T-helper 17 cell (primary cell): ENCODE results near the gene FYB1. TPM values are rescaled to one million over a fixed set of nuclear protein-coding genes. Genes with fewer than 3 reads are reported as not detected.

Experiments
- ATAC-seq: fragments of 150-1000 bp; cut with Tn5 transposase; 2 replicates; pipeline ENCODE4 v1.10.0; 2021; ENCODE audit warnings: mild to moderate bottlenecking, moderate library complexity
- DNase-seq, 3 donors: peaks; one replicate each; pipeline versions ENCODE4 v3.0.0 to v3.0.0-alpha.2; 2020 to 2021
- H3K9me3 ChIP-seq: one replicate; pipeline ENCODE4 v1.7.0; 2013; ENCODE audit warnings: low read length, mild to moderate bottlenecking; ENCODE audit not compliant: control insufficient read depth, poor library complexity, severe bottlenecking
- H3K27ac Mint-ChIP-seq: one replicate; pipeline ENCODE4 v1.8.0; 2022; ENCODE audit warnings: mild to moderate bottlenecking, moderate library complexity, mixed read lengths
- H3K27me3 Mint-ChIP-seq: one replicate; pipeline ENCODE4 v1.8.0; 2022; ENCODE audit warnings: mixed read lengths
- H3K36me3 Mint-ChIP-seq: one replicate; pipeline ENCODE4 v1.8.0; 2022; ENCODE audit warnings: low read depth, mixed read lengths
- H3K4me1 Mint-ChIP-seq: one replicate; pipeline ENCODE4 v1.8.0; 2022; ENCODE audit warnings: mild to moderate bottlenecking, mixed read lengths
- H3K4me3 Mint-ChIP-seq: one replicate; pipeline ENCODE4 v1.8.0; 2022; ENCODE audit warnings: mild to moderate bottlenecking, moderate library complexity, mixed read lengths
- total RNA-seq, 4 donors: library from RNA in 2 of 4; stranded (reverse) in 2 of 4; gene quantifications; one replicate each; pipeline ENCODE4 v1.2.3 and lab custom pipeline; 2022 to 2026

Gene FYB1
- total RNA-seq, 2 donors from 2014 or later: 499 to 517 TPM

DNA sequence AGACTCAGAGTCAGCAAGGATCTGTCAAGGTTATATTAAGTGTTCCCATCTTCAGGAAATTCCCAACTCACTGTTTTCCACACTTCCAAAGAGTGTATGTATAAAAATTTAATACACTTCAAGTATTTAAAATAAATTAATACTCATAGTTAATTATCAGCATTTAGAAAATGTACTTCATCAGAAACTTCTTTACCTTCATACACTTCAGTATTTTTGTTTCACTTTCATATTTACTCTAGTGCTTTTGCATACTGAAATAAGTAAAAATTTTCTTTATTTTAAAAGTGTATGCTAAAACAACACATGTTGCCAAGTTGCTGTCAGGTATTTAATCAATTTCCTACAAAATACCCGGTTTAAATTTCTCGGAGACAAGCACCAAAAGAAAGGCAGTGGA, 161.6 kb downstream of the FYB1 start:
- Mint-ChIP-seq H3K27ac (peak overlapping the region; percentile 69), H3K4me1 (peaks cover 49% of the 10 kb centered on the region), H3K4me3 (no peak overlapping the region), H3K27me3 (no peaks in the 10 kb centered on the region), H3K36me3 (peaks cover 7% of the 10 kb centered on the region)
- H3K9me3 ChIP-seq: no peaks in the 10 kb centered on the region
- ATAC-seq: no peak
- DNase-seq: no peak

DNA sequence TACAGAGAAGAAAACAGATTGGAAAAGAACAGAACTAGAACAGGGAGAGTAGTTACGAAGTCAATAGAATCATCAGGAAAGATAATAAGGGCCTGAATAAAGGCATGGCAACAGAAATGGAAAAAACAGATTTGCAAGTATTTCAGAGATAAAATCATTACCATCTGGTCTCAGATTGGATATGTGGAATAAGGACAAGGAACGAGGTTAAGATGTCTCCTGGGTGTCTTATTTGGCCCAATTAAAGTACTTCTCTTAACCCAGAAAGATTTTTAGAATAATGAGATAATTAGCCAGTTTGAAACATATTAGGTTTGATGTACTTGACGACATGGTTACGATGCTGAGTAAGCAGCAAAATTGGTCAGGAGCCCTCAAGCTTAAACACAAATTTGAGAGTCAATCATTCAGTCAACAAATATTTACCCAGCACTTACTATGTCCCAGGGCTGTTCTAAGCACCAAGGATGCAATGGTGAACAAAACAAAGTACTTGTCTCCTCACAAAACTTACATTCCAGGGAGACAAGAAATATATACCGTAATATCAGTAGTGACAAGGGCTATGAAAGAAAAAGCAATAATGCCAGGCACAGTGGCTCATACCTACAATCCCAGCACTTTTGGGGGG, 163.5 kb downstream of the FYB1 start:
- Mint-ChIP-seq H3K27ac (peak overlapping the region; percentile 60), H3K4me1 (peaks cover 50% of the 10 kb centered on the region), H3K36me3 (peaks cover 7% of the 10 kb centered on the region), H3K27me3 (no peaks in the 10 kb centered on the region), H3K4me3 (peak overlapping the region; percentile 45)
- DNase-seq (no peak), ATAC-seq (no peak)
- H3K9me3 ChIP-seq: no peaks in the 10 kb centered on the region

Other genes with a start within 250 kb of the FYB1 start
- gene RICTOR, start 145.2 kb downstream of the FYB1 start, total RNA-seq: 10 to 100 TPM; 84.8 to 88.8 TPM
- gene C9, start 144.9 kb upstream of the FYB1 start, total RNA-seq: not detected
- 10 to 100 TPM in 1 of 2 donors, 1 to 10 TPM in 1; 1.9 to 37.2 TPM for gene DAB2, start 205.4 kb upstream of the FYB1 start, total RNA-seq